Spleen (tissue), 7 donors: ENCODE data around the gene PAX5.

Experiments
- CTCF ChIP-seq, 11 experiments: fragments of 200-600 bp in 7 of 11; fragments of 450-650 bp in 4 of 11; sonication (generic) in 4 of 11; IDR thresholded peaks in 8 of 11; conservative IDR thresholded peaks in 3 of 11; 1 replicate in 7 of 11; 2 replicates in 4 of 11; pipeline versions ENCODE4 v1.4.0 to v1.8.0; 2016 to 2021; ENCODE audit warnings: antibody characterized with exemption in 11 of 11, inconsistent platforms in 4 of 11, mild to moderate bottlenecking in 1 of 11
- POLR2A ChIP-seq, 3 donors: fragments of 450-650 bp; IDR thresholded peaks; one replicate each; pipeline ENCODE4 v1.5.1; 2017; ENCODE audit warnings: antibody characterized with exemption in 3 of 3, mild to moderate bottlenecking in 1 of 3
- donor health status: DM: no; HTN: no; CAD: no; lungs with moderate emphysema.
- donor health status: DM: no; HTN: no; CAD: no.
- donor health status: DM: no; HTN: no; CAD: no.

GRCh38 chr9:37053684-37054362 is 19.8 kb upstream of the PAX5 start:
- TF ChIP-seq CTCF (IDR thresholded peaks at IDR 0.05 in 8 of 11, conservative IDR thresholded peaks at IDR 0.05 in 3 of 11) (no peak), POLR2A (IDR thresholded peaks at IDR 0.05) (no peak)
